ENCODE measurements around the gene FILIP1.

FILIP1 gene

GRCh38 chr6:75430631-75431325, 62.8 kb downstream of the FILIP1 start:
- H2AK5ac ChIP-seq (ENCODE audit: low read depth, low read length): no peak overlapping the region
- no CpG with 5 or more reads among the region's 4 CpGs for WGBS, 2 donors (ENCODE audit: extremely low coverage in 2 of 2, insufficient read length in 2 of 2, insufficient replicate concordance in 1 of 2)
- H2BK120ac ChIP-seq (ENCODE audit: low read depth, low read length): no peak overlapping the region

GRCh38 chr6:75429061-75429703, 64.4 kb downstream of the FILIP1 start:
- no CpG with 5 or more reads among the region's 2 CpGs for WGBS, 2 donors (ENCODE audit: extremely low coverage in 2 of 2, insufficient read length in 2 of 2, insufficient replicate concordance in 1 of 2)
- no peak for DNase-seq (ENCODE audit: low spot score)
- H3K79me1 ChIP-seq (ENCODE audit: low read depth, low read length): no peaks in the 10 kb centered on the region
- no peak overlapping the region for H4K8ac ChIP-seq (ENCODE audit: low read depth, low read length)
- no peaks in the 10 kb centered on the region for H3K36me3 ChIP-seq (replicated peaks in 1 of 2; ENCODE audit: control insufficient read depth in 2 of 2, insufficient read depth in 2 of 2, low read length in 2 of 2)
- peak overlapping the region; percentile 17 for H2AFZ ChIP-seq (ENCODE audit: low read length)
- no peak overlapping the region for H3K27ac ChIP-seq (replicated peaks; ENCODE audit: low read length)
- no peak overlapping the region for H3K14ac ChIP-seq (ENCODE audit: low read length)
- no peak overlapping the region for H3K4me3 ChIP-seq (ENCODE audit: low read length in 2 of 2)
- no peak overlapping the region for H4K91ac ChIP-seq (ENCODE audit: low read depth, low read length, poor library complexity)
- H3K18ac ChIP-seq (ENCODE audit: low read length): no peak overlapping the region
- H3K23ac ChIP-seq (ENCODE audit: low read depth, low read length, poor library complexity): no peak overlapping the region
- H2BK15ac ChIP-seq (ENCODE audit: low read length): no peak overlapping the region
- H3K9me3 ChIP-seq (replicated peaks in 1 of 2; ENCODE audit: control insufficient read depth in 2 of 2, insufficient read depth in 1 of 2, low read depth in 1 of 2, low read length in 2 of 2): no peaks in the 10 kb centered on the region
- no peak overlapping the region for H2BK12ac ChIP-seq (ENCODE audit: low read length)
- no peak overlapping the region for H2BK120ac ChIP-seq (ENCODE audit: low read depth, low read length)
- no peak overlapping the region for H3K4ac ChIP-seq (ENCODE audit: low read length)
- H3K4me1 ChIP-seq (ENCODE audit: control insufficient read depth in 2 of 2, insufficient read depth in 1 of 2, low read depth in 1 of 2, low read length in 2 of 2): peaks cover 3 to 11% of the 10 kb centered on the region in 2 donors
- no peak overlapping the region for H3K4me2 ChIP-seq (ENCODE audit: insufficient read depth, low read length, poor library complexity, severe bottlenecking)
- no peak overlapping the region for H2BK5ac ChIP-seq (ENCODE audit: low read length)
- no peaks in the 10 kb centered on the region for H3K27me3 ChIP-seq (ENCODE audit: control insufficient read depth in 3 of 3, insufficient read depth in 3 of 3, low read depth in 1 of 3, low read length in 3 of 3)
- no peak overlapping the region for H2AK5ac ChIP-seq (ENCODE audit: low read depth, low read length)
- H3K9ac ChIP-seq (ENCODE audit: low read depth, low read length, poor library complexity): no peak overlapping the region

More at GRCh38 chr6:75430631-75431325, 62.8 kb downstream of the FILIP1 start:
- Histone ChIP-seq H3K4me3 (ENCODE audit: low read length in 2 of 2) (no peak overlapping the region), H3K18ac (ENCODE audit: low read length) (no peak overlapping the region), H3K79me1 (ENCODE audit: low read depth, low read length) (no peaks in the 10 kb centered on the region), H2AFZ (ENCODE audit: low read length) (peak overlapping the region; percentile 15), H2BK15ac (ENCODE audit: low read length) (no peak overlapping the region), H3K9ac (ENCODE audit: low read depth, low read length, poor library complexity) (no peak overlapping the region), H3K27me3 (ENCODE audit: control insufficient read depth in 3 of 3, insufficient read depth in 3 of 3, low read depth in 1 of 3, low read length in 3 of 3) (no peaks in the 10 kb centered on the region), H3K14ac (ENCODE audit: low read length) (no peak overlapping the region), H3K4me1 (ENCODE audit: control insufficient read depth in 2 of 2, insufficient read depth in 1 of 2, low read depth in 1 of 2, low read length in 2 of 2) (peaks cover 3 to 11% of the 10 kb centered on the region in 2 donors), H3K36me3 (replicated peaks in 1 of 2; ENCODE audit: control insufficient read depth in 2 of 2, insufficient read depth in 2 of 2, low read length in 2 of 2) (no peaks in the 10 kb centered on the region), H3K4me2 (ENCODE audit: insufficient read depth, low read length, poor library complexity, severe bottlenecking) (no peak overlapping the region), H4K91ac (ENCODE audit: low read depth, low read length, poor library complexity) (no peak overlapping the region), H3K23ac (ENCODE audit: low read depth, low read length, poor library complexity) (no peak overlapping the region), H2BK12ac (ENCODE audit: low read length) (no peak overlapping the region), H2BK5ac (ENCODE audit: low read length) (no peak overlapping the region), H3K4ac (ENCODE audit: low read length) (no peak overlapping the region), H3K9me3 (replicated peaks in 1 of 2; ENCODE audit: control insufficient read depth in 2 of 2, insufficient read depth in 1 of 2, low read depth in 1 of 2, low read length in 2 of 2) (no peaks in the 10 kb centered on the region), H4K8ac (ENCODE audit: low read depth, low read length) (no peak overlapping the region), H3K27ac (replicated peaks; ENCODE audit: low read length) (no peak overlapping the region)
- DNase-seq (ENCODE audit: low spot score): no peak

GRCh38 chr6:75428204-75428603, 65.4 kb downstream of the FILIP1 start:
- H2AK5ac ChIP-seq (ENCODE audit: low read depth, low read length): no peak overlapping the region
- no peak overlapping the region for H3K18ac ChIP-seq (ENCODE audit: low read length)
- H3K14ac ChIP-seq (ENCODE audit: low read length): no peak overlapping the region
- no peaks in the 10 kb centered on the region for H3K27me3 ChIP-seq (ENCODE audit: control insufficient read depth in 3 of 3, insufficient read depth in 3 of 3, low read depth in 1 of 3, low read length in 3 of 3)
- no peak for DNase-seq (ENCODE audit: low spot score)
- H2BK120ac ChIP-seq (ENCODE audit: low read depth, low read length): no peak overlapping the region
- no peak overlapping the region for H3K4me3 ChIP-seq (ENCODE audit: low read length in 2 of 2)
- no peak overlapping the region for H3K23ac ChIP-seq (ENCODE audit: low read depth, low read length, poor library complexity)
- H3K4ac ChIP-seq (ENCODE audit: low read length): no peak overlapping the region
- H2BK12ac ChIP-seq (ENCODE audit: low read length): no peak overlapping the region
- H2BK5ac ChIP-seq (ENCODE audit: low read length): no peak overlapping the region
- H4K91ac ChIP-seq (ENCODE audit: low read depth, low read length, poor library complexity): no peak overlapping the region
- H3K4me1 ChIP-seq (ENCODE audit: control insufficient read depth in 2 of 2, insufficient read depth in 1 of 2, low read depth in 1 of 2, low read length in 2 of 2): peaks cover 3 to 11% of the 10 kb centered on the region in 2 donors
- H3K9me3 ChIP-seq (replicated peaks in 1 of 2; ENCODE audit: control insufficient read depth in 2 of 2, insufficient read depth in 1 of 2, low read depth in 1 of 2, low read length in 2 of 2): no peaks in the 10 kb centered on the region
- no peak overlapping the region for H3K4me2 ChIP-seq (ENCODE audit: insufficient read depth, low read length, poor library complexity, severe bottlenecking)
- no peak overlapping the region for H2AFZ ChIP-seq (ENCODE audit: low read length)
- H3K79me1 ChIP-seq (ENCODE audit: low read depth, low read length): no peaks in the 10 kb centered on the region
- H3K9ac ChIP-seq (ENCODE audit: low read depth, low read length, poor library complexity): no peak overlapping the region
- WGBS, 2 donors (ENCODE audit: extremely low coverage in 2 of 2, insufficient read length in 2 of 2, insufficient replicate concordance in 1 of 2): no CpG with 5 or more reads among the region's 1 CpG
- no peak overlapping the region for H4K8ac ChIP-seq (ENCODE audit: low read depth, low read length)
- H3K27ac ChIP-seq (replicated peaks; ENCODE audit: low read length): no peak overlapping the region
- no peaks in the 10 kb centered on the region for H3K36me3 ChIP-seq (replicated peaks in 1 of 2; ENCODE audit: control insufficient read depth in 2 of 2, insufficient read depth in 2 of 2, low read length in 2 of 2)
- H2BK15ac ChIP-seq (ENCODE audit: low read length): no peak overlapping the region

GRCh38 chr6:75427329-75427728, 66.3 kb downstream of the FILIP1 start:
- Histone ChIP-seq H3K27ac (replicated peaks; ENCODE audit: low read length) (no peak overlapping the region), H3K4me1 (ENCODE audit: control insufficient read depth in 2 of 2, insufficient read depth in 1 of 2, low read depth in 1 of 2, low read length in 2 of 2) (peaks cover 3 to 11% of the 10 kb centered on the region in 2 donors), H3K4me2 (ENCODE audit: insufficient read depth, low read length, poor library complexity, severe bottlenecking) (no peak overlapping the region), H2BK15ac (ENCODE audit: low read length) (no peak overlapping the region), H3K27me3 (ENCODE audit: control insufficient read depth in 3 of 3, insufficient read depth in 3 of 3, low read depth in 1 of 3, low read length in 3 of 3) (no peaks in the 10 kb centered on the region), H3K36me3 (replicated peaks in 1 of 2; ENCODE audit: control insufficient read depth in 2 of 2, insufficient read depth in 2 of 2, low read length in 2 of 2) (no peaks in the 10 kb centered on the region), H3K79me1 (ENCODE audit: low read depth, low read length) (no peaks in the 10 kb centered on the region), H3K23ac (ENCODE audit: low read depth, low read length, poor library complexity) (no peak overlapping the region), H3K4me3 (ENCODE audit: low read length in 2 of 2) (no peak overlapping the region), H2AK5ac (ENCODE audit: low read depth, low read length) (no peak overlapping the region), H3K14ac (ENCODE audit: low read length) (no peak overlapping the region), H3K9me3 (replicated peaks in 1 of 2; ENCODE audit: control insufficient read depth in 2 of 2, insufficient read depth in 1 of 2, low read depth in 1 of 2, low read length in 2 of 2) (no peaks in the 10 kb centered on the region), H2BK12ac (ENCODE audit: low read length) (no peak overlapping the region), H2AFZ (ENCODE audit: low read length) (no peak overlapping the region), H2BK120ac (ENCODE audit: low read depth, low read length) (no peak overlapping the region), H2BK5ac (ENCODE audit: low read length) (no peak overlapping the region), H4K8ac (ENCODE audit: low read depth, low read length) (no peak overlapping the region), H3K18ac (ENCODE audit: low read length) (no peak overlapping the region), H4K91ac (ENCODE audit: low read depth, low read length, poor library complexity) (no peak overlapping the region), H3K4ac (ENCODE audit: low read length) (no peak overlapping the region), H3K9ac (ENCODE audit: low read depth, low read length, poor library complexity) (no peak overlapping the region)
- no peak for DNase-seq (ENCODE audit: low spot score)
- no CpG with 5 or more reads among the region's 2 CpGs for WGBS, 2 donors (ENCODE audit: extremely low coverage in 2 of 2, insufficient read length in 2 of 2, insufficient replicate concordance in 1 of 2)
